ENCODE data around the gene SCRN1. TPM values are rescaled to one million over a fixed set of nuclear protein-coding genes. Genes with fewer than 3 reads are reported as not detected.

The SCRN1 gene
- total and polyA plus RNA-seq, 2 of the 13 experiments (the other 11 are each of a cell fraction or from before 2014, with no cell fraction given): 43.2 to 49.8 TPM

GRCh38 chr7:29987811-29988317 is 1.7 kb downstream of the SCRN1 start (continued):
- TF ChIP-seq LRRFIP1 (CRISPR knock-in tag; conservative IDR thresholded peaks at IDR 0.05) (no peak), ZNF407 (CRISPR knock-in tag; IDR thresholded peaks at IDR 0.05; ENCODE audit: not compliant biosample characterization) (no peak), ELF1 (CRISPR knock-in tag; IDR thresholded peaks at IDR 0.05) (peak; percentile 68), FOXO4 (CRISPR knock-in tag; conservative IDR thresholded peaks at IDR 0.05) (no peak), NFKBIZ (CRISPR knock-in tag; IDR thresholded peaks at IDR 0.05) (no peak), ZSCAN12 (CRISPR knock-in tag; IDR thresholded peaks at IDR 0.05) (no peak), KDM5B (CRISPR knock-in tag; IDR thresholded peaks at IDR 0.05; ENCODE audit: borderline replicate concordance) (no peak), KLF13 (CRISPR knock-in tag; IDR thresholded peaks at IDR 0.05) (no peak), FLYWCH1 (CRISPR knock-in tag; IDR thresholded peaks at IDR 0.05) (no peak), TCF12 (IDR thresholded peaks at IDR 0.05) (no peak), TCF12 (CRISPR knock-in tag; IDR thresholded peaks at IDR 0.05) (no peak), SRSF9 (IDR thresholded peaks at IDR 0.05; ENCODE audit: borderline replicate concordance, insufficient read depth, low read depth, low read length, poor library complexity, severe bottlenecking) (no peak), JUNB (CRISPR knock-in tag; IDR thresholded peaks at IDR 0.05; ENCODE audit: borderline replicate concordance) (peak; percentile 68; the same call in 1 of the 2 replicates), CENPBD1 (CRISPR knock-in tag; IDR thresholded peaks at IDR 0.05; ENCODE audit: borderline replicate concordance, low read depth) (no peak), ARNT2 (CRISPR knock-in tag; IDR thresholded peaks at IDR 0.05; ENCODE audit: low read depth) (no peak), ZNF331 (CRISPR knock-in tag; IDR thresholded peaks at IDR 0.05) (no peak), ZSCAN22 (CRISPR knock-in tag; IDR thresholded peaks at IDR 0.05) (no peak)

Data from HepG2 (cell line).